SU-DHL-6 (cell line): Measurements from ENCODE around the gene CELA2A.

Source experiments
- EZH2phosphoT487 ChIP-seq: fragments of 200-600 bp; sonication (generic), shearing (Covaris generic); conservative IDR thresholded peaks from 2 replicates; pipeline ENCODE4 v1.6.1; 2018; ENCODE audit warnings: mild to moderate bottlenecking, antibody characterized with exemption, low read length, moderate library complexity, mixed read lengths
- TF ChIP-seq, protein P1 (sequence below): fragments of 200-600 bp; sonication (generic); IDR thresholded peaks from one replicate; pipeline ENCODE4 v1.5.1; 2017; ENCODE audit warnings: antibody characterized with exemption, mild to moderate bottlenecking, low read length, moderate library complexity; ENCODE audit not compliant: insufficient read depth, poor library complexity, severe bottlenecking

DNA sequence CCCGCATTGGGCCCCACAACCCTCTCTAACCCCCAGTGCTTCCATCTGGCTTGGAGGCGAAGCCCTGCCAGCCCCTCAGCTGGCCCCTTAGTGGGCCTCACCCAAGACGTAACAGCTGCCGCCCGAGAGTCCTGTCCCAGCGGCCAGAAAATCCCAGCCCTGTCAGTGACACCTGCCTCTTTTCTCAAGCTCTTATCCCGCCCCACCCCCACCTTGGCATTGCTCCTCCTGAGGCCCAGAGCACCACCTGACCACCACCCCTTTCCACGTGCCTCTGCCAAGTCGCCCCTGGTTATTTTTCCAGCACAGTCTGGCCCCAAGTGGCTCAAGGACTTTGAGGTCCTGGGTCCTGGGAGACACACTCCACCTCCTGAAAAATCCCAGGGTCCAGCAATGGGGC, 24.2 kb upstream of the CELA2A start:
- TF ChIP-seq, protein P1, sequence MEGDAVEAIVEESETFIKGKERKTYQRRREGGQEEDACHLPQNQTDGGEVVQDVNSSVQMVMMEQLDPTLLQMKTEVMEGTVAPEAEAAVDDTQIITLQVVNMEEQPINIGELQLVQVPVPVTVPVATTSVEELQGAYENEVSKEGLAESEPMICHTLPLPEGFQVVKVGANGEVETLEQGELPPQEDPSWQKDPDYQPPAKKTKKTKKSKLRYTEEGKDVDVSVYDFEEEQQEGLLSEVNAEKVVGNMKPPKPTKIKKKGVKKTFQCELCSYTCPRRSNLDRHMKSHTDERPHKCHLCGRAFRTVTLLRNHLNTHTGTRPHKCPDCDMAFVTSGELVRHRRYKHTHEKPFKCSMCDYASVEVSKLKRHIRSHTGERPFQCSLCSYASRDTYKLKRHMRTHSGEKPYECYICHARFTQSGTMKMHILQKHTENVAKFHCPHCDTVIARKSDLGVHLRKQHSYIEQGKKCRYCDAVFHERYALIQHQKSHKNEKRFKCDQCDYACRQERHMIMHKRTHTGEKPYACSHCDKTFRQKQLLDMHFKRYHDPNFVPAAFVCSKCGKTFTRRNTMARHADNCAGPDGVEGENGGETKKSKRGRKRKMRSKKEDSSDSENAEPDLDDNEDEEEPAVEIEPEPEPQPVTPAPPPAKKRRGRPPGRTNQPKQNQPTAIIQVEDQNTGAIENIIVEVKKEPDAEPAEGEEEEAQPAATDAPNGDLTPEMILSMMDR: no peak
- TF ChIP-seq EZH2phosphoT487: no peak
